C4-2B (cell line): ENCODE results near the gene EMC1.

ENCODE experiments used
- H3K27ac ChIP-seq: fragments of 450-650 bp; 2 replicates; pipeline ENCODE4 v1.5.1; 2017
- ZFX ChIP-seq: fragments of 450-650 bp; IDR thresholded peaks from 2 replicates; pipeline ENCODE4 v1.6.1; 2017
- TF ChIP-seq, protein P1 (sequence below): fragments of 450-650 bp; conservative IDR thresholded peaks from 2 replicates; pipeline ENCODE4 v1.5.1; 2017; ENCODE audit warnings: mild to moderate bottlenecking

Gene EMC1

DNA sequence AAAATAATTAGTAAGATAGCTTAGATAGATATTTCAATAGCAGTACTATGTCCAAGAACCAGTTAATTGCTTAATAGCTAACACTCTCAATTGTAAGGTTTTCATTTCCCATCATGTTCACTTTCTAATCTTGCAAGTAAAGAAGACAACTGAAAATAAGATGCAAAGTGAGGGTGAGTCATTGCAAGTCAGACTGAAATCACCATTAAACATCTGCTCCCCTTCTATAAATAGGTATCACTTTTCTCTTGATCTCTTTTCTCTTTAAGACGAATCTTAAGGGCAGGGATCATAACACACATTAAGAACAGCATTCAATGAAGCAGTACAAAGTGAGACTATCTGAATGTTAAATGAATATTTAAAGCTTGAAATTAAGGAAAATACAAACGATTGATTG is 81.7 kb downstream of the EMC1 start:
- H3K27ac ChIP-seq = no peak overlapping the region
- TF ChIP-seq, protein P1, sequence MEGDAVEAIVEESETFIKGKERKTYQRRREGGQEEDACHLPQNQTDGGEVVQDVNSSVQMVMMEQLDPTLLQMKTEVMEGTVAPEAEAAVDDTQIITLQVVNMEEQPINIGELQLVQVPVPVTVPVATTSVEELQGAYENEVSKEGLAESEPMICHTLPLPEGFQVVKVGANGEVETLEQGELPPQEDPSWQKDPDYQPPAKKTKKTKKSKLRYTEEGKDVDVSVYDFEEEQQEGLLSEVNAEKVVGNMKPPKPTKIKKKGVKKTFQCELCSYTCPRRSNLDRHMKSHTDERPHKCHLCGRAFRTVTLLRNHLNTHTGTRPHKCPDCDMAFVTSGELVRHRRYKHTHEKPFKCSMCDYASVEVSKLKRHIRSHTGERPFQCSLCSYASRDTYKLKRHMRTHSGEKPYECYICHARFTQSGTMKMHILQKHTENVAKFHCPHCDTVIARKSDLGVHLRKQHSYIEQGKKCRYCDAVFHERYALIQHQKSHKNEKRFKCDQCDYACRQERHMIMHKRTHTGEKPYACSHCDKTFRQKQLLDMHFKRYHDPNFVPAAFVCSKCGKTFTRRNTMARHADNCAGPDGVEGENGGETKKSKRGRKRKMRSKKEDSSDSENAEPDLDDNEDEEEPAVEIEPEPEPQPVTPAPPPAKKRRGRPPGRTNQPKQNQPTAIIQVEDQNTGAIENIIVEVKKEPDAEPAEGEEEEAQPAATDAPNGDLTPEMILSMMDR = no peak
- no peak for TF ChIP-seq ZFX

DNA sequence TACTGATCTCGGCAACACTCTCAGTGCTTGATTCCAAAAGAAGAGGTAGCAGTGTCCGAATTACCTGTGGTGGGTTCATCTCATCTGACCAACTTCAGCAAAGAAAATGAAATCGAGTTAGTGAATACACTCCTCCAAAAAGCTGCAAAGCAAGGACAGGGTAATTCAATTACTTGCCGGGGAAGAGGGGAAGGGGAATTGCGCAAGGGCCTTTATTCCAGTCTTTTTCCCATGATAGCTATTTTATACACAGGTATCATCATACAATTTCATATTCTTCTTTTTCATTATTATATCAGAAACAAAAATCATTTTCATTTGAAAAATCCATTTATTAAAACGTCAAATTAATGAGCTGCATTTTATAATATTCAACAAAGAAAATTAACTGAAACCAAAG is 84.2 kb downstream of the EMC1 start:
- TF ChIP-seq, protein P1 = no peak
- H3K27ac ChIP-seq = no peak overlapping the region

DNA sequence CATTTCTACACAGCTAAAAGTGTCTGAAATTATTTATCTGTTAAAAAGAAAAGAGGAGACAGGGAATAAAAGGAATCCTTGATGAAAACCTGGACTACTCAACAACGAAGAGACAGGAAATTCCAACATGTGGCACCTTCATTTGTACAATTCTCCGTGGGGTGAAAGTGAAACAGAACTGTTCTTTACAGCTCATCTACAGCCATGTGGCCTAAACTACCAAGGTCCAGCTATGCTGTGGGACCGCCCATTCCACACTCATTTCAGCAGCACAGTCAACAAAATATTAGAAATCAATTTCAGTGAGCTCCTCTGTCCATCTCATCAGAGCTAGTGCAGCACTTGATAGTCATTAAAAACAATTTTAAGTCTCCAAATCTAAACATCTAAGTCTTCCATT is 85.3 kb downstream of the EMC1 start:
- TF ChIP-seq, protein P1 = no peak
- TF ChIP-seq ZFX = no peak
- no peak overlapping the region for H3K27ac ChIP-seq
